Measurements from ENCODE around the gene OPA1.

The OPA1 gene

DNA sequence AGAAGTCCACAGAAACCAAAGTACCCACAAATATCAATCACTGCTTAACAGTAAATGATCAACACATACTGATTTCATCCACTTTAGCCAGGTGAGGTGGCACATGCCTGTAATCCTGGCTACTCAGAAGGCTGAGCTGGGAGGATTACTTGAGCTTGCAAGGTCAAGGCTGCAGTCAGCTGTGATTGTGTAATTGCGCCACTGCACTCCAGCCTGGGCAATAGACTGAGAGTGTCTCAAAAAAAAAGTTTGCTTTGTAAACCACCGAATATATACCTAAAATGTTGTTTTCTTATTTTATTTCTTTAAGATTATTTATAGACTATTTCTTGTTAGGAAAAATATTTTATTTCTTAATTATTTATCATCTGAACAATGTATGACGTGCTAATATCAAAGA is 29.6 kb upstream of the OPA1 start:
- H3K4me3 Mint-ChIP-seq: no peak overlapping the region
- H3K27ac Mint-ChIP-seq: no peak overlapping the region
- H3K4me1 Mint-ChIP-seq: peaks cover 5% of the 10 kb centered on the region
- TF ChIP-seq, protein P1, sequence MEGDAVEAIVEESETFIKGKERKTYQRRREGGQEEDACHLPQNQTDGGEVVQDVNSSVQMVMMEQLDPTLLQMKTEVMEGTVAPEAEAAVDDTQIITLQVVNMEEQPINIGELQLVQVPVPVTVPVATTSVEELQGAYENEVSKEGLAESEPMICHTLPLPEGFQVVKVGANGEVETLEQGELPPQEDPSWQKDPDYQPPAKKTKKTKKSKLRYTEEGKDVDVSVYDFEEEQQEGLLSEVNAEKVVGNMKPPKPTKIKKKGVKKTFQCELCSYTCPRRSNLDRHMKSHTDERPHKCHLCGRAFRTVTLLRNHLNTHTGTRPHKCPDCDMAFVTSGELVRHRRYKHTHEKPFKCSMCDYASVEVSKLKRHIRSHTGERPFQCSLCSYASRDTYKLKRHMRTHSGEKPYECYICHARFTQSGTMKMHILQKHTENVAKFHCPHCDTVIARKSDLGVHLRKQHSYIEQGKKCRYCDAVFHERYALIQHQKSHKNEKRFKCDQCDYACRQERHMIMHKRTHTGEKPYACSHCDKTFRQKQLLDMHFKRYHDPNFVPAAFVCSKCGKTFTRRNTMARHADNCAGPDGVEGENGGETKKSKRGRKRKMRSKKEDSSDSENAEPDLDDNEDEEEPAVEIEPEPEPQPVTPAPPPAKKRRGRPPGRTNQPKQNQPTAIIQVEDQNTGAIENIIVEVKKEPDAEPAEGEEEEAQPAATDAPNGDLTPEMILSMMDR (IDR thresholded peaks at IDR 0.05): no peak
- no peaks in the 10 kb centered on the region for H3K36me3 Mint-ChIP-seq (ENCODE audit: low read depth)
- H3K27me3 Mint-ChIP-seq (ENCODE audit: low read depth, poor library complexity): no peaks in the 10 kb centered on the region
- no peaks in the 10 kb centered on the region for H3K9me3 Mint-ChIP-seq
- DNase-seq: no peak

DNA sequence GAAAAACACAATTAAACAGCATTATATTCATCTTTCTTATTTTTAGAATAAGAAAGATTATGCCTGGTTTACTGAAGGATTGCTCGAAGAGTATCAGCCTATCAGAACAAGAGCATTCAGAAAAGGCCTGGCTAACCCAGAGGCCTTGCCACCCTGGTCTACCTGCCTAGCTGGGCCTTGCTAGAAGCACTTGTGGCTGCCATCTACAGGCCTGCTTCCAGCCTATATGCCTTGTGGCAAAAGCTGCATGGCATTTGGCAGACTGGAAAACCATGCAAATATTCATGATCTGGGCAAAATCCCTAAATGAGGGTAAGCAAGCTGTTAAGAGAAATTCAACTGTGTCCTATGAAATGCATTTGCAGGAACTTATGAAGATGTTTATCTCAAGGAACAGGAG is 29.0 kb upstream of the OPA1 start:
- Mint-ChIP-seq H3K4me1 (peaks cover 5% of the 10 kb centered on the region), H3K9me3 (no peaks in the 10 kb centered on the region), H3K27me3 (ENCODE audit: low read depth, poor library complexity) (no peaks in the 10 kb centered on the region), H3K36me3 (ENCODE audit: low read depth) (no peaks in the 10 kb centered on the region), H3K4me3 (no peak overlapping the region), H3K27ac (no peak overlapping the region)
- TF ChIP-seq, protein P1 (IDR thresholded peaks at IDR 0.05): no peak
- DNase-seq: no peak

DNA sequence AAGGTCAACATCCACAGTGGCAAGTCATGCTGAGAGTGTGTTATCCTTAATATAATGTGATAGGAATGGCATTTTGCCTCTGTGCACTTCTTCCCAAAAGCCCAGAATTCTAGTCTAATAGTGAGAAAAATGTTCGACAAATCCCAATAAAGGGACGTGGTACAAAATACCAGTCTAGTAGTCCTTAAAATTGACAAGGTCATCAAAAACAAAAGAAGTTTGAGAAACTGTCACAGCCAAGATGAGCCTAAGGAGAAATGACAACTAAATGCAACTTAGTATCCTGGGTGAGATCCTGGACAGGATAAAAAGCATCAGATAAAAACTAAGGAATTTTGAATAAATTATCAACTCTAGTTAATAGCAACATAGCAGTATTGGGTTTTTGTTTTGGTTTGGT is 23.9 kb upstream of the OPA1 start:
- TF ChIP-seq, protein P1 (IDR thresholded peaks at IDR 0.05): no peak
- Mint-ChIP-seq H3K4me3 (no peak overlapping the region), H3K36me3 (ENCODE audit: low read depth) (no peaks in the 10 kb centered on the region), H3K4me1 (peaks cover 6% of the 10 kb centered on the region), H3K27ac (no peak overlapping the region), H3K9me3 (no peaks in the 10 kb centered on the region), H3K27me3 (ENCODE audit: low read depth, poor library complexity) (no peaks in the 10 kb centered on the region)
- DNase-seq: no peak

DNA sequence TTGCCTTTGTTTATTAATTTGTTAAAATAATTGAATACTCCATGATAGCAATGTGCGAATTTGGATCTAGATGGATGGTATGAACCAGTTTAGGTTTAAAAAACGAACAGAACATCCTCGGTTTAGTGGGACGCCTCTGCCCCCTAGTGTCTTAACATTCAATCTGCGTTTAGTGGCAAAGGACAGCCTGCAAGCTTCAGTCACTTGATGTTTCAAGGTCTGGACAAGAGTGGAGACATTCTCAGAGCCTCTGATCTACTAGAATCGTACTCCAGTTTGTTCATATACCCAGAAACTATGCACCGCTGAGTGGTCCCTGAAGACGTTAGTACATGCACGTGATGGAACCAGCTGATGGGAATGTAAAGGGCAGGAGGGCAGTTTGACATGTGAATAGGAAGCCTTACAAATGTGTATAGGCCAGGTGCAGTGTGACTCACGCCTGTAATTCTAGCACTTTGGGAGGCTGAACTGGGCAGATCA is 20.5 kb upstream of the OPA1 start:
- DNase-seq: peak; percentile 64
- no peaks in the 10 kb centered on the region for H3K9me3 Mint-ChIP-seq
- no peaks in the 10 kb centered on the region for H3K36me3 Mint-ChIP-seq (ENCODE audit: low read depth)
- no peak overlapping the region for H3K4me3 Mint-ChIP-seq
- peaks cover 12% of the 10 kb centered on the region for H3K4me1 Mint-ChIP-seq
- H3K27me3 Mint-ChIP-seq (ENCODE audit: low read depth, poor library complexity): no peaks in the 10 kb centered on the region
- TF ChIP-seq, protein P1 (IDR thresholded peaks at IDR 0.05): peak; percentile 84
- no peak overlapping the region for H3K27ac Mint-ChIP-seq

DNA sequence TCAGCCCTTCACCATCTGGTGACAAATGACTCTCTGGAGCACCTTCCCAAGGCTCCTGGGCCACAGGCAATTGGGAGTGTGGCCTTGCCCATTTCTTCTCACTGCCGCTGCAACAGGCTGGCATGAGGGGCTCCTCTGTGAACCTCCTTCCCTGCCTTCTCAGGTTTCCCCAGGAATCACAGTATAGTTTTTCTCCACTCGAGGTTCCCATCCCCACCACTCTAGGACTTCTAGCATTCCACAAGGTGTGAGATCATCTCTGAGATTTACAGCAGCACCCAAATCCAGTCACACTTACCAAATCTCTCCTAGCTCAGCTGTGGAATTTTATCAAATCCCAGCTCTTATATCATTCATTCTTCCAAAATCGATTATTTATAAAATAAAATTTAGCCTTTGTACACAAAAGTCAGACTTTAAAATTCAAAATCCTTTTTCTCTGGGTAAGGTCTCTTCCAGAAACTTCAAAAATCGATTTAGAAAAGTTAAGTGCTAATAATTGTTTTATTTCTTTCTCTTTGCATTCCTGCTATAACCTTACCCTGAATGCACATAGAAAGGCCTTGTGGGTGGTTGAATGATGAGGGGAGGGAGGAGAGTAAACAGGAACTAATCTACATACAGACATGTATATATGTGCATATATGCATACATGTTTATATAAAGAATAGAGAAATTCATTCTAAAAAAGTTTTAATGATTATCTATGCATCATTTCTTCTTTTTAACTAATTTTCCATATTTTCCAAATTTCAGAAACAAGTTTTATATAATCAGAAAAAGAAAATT is 19.4 kb upstream of the OPA1 start:
- Mint-ChIP-seq H3K4me1 (peaks cover 12% of the 10 kb centered on the region), H3K27ac (no peak overlapping the region), H3K27me3 (ENCODE audit: low read depth, poor library complexity) (peaks cover under 1% of the 10 kb centered on the region), H3K36me3 (ENCODE audit: low read depth) (no peaks in the 10 kb centered on the region), H3K4me3 (no peak overlapping the region), H3K9me3 (no peaks in the 10 kb centered on the region)
- TF ChIP-seq, protein P1 (IDR thresholded peaks at IDR 0.05): no peak
- no peak for DNase-seq
